ENCODE results near the gene PACRG.
"Not testable (repeated sequence)": the region's sequence is repeated elsewhere in the genome, so short reads cannot be mapped to it uniquely, and the experiment has no call there.

Gene PACRG

DNA sequence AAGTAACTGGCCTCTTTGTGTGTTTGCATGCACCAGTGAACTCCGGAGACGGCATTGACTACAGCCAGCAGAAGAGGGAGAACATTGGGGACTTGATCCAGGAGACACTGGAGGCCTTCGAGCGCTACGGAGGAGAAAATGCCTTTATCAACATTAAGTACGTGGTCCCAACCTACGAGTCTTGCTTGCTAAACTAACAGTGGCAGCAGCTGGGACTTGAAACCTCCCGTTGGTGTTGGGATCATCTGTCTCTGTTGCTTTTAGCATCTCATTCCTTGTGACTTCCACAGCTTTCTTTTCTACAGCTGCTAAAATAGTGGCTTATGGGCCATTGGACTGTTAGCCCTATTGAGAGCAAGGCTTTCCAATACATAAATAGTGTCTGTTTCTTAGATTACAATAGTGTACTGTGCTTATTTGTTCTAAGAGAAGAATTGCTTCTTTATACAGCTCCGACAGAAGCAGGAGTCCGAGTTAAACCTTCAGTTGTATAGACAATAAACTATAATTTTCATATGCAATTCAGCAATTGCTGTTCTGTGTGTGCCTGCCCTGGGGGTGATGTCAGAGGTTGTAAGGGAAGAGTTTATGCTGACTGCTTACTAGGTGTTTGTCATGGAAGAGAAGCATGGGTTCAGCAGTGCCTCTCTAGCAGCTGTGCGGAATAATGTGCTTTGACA lies 587.2 kb downstream of the PACRG start:
- no peak for DNase-seq (ENCODE audit: low spot score)

DNA sequence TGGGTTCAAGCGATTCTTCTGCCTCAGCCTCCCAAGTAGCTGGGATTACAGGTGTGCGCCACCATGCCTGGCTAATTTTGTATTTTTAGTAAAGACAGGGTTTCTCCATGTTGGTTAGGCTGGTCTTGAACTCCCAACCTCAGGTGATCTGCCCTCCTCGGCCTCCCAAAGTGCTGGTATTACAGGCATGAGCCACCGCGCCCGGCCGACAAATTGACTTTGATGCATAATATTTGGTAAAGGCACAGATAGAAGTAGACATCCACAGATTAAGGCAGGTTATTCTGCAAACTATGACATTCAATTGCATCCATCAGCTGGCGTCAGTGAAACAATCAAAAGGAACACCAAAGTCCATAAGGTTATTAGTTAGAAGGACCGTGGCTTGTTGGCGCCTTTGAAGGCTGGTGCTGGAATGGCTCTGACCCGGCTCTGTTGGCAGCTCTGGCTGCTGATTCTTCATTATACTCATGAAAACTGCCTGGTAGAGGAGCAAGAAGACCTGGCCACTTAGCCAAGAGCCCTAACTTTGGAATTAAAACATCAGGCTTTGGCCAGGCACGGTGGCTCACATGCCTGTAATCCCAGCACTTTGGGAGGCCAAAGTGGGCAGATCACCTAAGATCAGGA lies 589.2 kb downstream of the PACRG start:
- not testable (repeated sequence) for DNase-seq (ENCODE audit: low spot score)

DNA sequence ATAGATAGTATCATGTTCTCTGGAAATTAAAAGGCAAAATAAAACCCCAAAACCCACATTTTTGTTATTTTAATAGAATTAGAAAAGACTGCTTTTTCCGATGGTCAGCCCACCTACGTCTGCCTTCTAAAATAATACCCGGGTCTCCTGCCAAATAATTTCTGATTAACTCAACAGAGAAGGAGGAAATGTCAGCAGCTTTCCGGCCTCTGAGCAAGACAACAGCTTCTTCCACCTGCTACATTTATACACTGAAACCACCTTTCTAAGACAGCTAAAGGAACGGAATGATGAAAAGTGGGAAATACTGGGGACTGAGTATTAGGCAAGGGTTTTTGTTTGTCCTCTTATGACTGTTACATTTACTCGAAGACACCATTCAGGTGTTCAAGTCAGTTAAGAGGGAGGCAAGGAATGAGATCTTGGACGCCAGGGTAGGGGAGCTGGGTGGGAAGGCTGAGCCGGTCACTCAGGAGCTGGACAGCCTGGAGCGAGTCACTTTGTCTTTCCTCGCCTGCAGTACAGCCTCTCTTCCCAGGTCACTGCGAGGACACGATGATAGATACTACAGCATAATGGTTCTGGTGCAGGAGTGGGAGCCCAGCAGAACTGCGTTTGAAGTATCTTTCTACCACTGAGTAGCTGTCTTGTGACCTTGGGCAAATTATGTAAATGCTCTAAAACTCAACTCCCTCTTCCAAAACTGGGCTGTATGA lies 590.5 kb downstream of the PACRG start:
- no peak for DNase-seq (ENCODE audit: low spot score)

DNA sequence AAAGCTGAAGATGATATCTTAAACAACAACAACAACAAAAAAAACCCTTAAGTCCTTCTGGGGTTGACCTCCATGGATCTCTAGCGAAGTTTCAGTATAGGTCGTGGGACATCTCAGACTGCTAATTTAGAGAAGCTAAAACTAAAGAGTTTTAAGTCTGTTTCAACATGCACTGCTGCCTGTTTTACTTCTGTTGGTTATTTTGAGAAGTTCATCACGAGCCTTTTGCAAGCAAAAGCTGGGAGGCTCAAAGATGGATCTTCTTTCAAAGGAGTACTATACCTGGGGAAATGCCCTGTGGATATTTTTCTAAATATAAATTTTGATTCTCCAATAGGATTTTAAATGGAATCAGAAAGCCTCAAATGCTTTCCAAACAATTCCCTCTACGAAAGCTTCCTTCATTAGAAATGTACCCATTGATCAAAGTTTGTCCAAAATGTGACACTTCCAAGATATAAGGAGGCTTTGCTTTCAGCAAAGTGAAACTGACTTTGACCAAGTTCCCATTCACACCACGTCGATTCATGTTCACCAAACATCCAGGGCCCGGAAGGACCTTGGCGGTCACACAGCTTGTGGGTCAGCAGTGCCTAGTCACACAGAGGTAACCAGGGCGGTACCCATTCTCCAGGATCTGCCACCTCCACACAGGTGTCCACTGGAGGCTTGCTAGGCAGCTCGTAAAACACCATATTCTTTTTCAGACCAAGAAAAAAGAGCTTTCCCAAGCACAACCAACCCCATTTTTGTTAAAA lies 592.0 kb downstream of the PACRG start:
- DNase-seq (ENCODE audit: low spot score), result no peak

DNA sequence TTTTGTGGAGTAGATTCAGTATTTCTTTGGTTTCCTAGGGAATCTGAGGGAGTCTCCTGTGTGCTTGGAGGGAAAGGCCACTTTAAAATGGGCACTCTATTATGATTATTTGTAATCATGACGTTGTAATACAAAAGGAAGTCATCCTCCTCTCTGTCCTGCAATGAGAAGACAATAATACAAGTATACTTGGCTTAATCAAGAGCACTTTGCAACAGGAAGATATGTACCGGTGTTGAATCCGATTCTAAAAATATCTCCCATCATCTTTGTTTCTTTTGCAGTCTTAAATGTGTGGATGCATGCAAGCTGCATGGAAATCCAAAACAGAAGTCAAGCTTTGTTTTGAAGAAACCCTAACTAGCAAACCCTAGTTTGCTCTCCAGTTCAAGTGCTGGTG lies 592.6 kb downstream of the PACRG start:
- DNase-seq (ENCODE audit: low spot score), result no peak

DNA sequence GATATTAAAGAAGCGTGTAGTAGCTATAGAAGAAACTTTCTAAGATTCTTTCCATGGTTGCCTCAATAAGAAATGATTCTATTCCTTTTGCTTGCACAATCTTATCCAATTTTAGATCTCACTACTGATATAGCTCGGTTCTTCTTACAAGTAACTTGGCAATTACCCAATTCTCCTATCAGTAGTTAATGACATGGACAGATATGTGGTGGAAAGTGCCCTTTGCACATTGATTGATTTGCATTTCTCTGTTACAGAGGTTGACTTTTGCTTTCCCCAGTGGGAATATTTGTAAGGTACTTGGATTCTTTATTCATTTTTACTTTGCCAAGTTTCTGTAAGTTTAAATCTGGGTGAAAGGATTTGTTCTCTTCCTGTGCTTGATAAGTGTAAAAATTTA lies 593.0 kb downstream of the PACRG start:
- DNase-seq (ENCODE audit: low spot score), result no peak

DNA sequence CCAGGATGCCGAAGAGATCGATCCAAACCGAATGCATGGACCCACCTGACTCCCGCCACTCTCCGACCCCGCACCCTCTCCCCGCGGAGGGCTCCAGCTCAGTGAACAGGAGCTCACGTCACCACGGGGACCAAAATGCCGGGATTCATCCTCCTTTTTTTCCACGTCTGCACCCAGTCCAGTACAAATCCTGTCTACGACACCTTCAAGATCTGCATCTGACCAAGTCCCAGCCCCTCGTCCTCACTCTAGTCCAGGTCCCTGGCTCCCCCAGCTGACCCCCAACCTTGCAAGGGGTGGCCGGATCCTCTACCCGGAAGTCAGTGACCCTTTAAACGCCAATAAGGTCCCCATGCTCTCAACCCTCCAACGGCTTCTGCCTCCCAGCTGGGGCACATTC lies 593.9 kb downstream of the PACRG start:
- DNase-seq (ENCODE audit: low spot score), result no peak

DNA sequence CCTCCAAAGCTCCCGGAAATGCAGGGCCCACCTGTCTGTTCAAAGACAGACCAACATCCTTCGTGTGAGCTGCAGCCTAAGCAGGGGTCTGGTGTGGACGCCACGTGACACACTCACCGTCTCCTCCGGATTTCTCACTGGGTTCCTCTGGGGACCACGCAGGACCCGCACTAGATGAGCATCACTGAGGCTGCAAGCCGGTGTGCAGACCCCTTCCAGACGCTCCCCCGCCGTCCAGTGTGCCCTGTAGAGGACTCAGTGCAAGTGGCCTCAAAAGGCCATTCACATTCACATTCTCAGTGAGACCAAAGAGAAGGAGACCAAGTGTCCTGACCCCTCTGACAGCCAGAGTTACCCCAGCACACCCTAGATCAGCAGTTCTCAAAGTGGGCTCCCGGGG lies 595.5 kb downstream of the PACRG start:
- no peak for DNase-seq (ENCODE audit: low spot score)

DNA sequence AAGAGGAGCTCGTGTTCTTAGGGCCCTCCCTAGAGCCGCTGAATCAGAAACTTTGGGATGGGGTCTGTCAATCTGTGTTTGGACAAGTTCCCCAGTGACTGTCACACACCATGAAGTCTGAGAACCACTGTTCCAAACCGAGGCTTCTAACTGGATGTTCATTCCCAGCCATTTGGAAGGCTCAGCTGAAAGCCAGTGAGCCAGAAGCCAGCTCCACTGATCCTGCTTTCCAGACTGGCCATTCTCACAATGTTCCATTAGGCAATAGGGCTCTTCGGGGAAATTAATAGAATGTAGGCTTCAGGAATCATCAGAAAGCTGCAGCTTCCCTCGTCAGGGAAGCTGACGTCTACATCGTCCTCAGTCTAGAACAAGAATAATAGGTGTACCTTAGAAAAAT lies 595.9 kb downstream of the PACRG start:
- no peak for DNase-seq (ENCODE audit: low spot score)

DNA sequence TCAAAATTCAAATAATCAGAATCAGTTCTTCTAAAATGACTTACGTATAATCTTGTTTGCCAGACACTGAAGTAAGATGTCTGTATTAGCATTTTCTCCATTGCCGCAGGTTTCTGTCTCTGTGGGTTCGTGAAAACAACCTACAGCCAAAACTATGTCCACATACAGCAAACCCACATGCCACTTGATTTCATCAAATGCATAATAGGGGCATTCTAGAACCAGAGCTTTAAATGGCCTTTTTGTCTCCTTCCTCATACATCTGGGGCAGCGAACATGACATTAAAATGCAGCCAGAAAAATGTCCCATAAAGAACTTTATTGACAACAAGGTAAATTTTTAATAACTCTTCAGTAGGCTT lies 596.5 kb downstream of the PACRG start:
- DNase-seq (ENCODE audit: low spot score), result no peak

DNA sequence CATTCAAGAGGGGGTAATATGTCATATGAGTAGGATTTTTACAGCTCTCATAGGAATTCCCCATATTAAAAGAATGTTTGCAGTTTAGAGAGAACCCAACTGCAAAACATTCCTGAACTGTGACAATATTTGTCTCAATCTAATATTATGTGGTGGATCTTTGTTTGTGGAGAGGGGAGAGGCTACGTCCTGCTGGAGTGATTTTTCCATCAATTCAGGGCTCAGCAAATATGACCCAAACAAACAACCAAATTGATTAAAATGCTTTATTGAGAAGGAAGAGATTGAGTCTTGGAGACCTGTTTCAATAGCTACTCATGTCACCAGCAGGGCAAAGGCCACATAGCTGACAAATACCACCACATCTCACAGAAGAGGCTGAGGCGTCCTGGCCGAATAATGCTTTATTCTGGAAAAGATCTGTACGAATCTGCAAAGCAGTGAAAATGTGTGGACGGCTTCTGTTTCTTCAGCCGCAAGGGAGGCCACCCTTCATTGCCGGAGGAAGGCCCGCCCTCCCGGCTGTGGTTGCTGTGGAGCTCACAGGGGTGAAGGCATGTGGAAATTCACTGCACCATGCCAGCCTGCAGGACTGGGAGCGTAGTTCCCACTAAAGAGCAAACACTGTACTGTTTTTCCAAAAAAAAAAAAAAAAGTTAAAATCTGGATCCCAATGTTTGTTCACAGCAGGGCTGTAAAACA lies 597.1 kb downstream of the PACRG start:
- no peak for DNase-seq (ENCODE audit: low spot score)

DNA sequence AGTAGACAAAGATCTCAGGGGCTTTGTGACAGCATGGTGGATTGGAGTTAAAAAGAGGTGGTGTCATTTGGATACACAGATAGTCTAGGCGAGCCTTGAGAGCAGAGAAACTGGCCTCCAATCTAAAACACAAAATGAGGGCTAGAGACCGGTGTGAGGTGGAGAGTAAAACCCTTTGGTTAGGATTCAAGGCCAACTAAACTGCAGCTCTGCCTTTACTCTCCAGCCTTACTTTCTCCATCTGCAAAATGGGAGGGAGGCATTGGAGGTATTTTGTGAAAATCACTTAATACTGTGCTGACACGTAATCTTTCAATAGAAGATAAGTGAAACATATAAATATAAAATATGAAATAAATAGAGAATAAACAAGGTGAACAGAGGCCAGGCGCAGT lies 597.6 kb downstream of the PACRG start:
- no peak for DNase-seq (ENCODE audit: low spot score)

DNA sequence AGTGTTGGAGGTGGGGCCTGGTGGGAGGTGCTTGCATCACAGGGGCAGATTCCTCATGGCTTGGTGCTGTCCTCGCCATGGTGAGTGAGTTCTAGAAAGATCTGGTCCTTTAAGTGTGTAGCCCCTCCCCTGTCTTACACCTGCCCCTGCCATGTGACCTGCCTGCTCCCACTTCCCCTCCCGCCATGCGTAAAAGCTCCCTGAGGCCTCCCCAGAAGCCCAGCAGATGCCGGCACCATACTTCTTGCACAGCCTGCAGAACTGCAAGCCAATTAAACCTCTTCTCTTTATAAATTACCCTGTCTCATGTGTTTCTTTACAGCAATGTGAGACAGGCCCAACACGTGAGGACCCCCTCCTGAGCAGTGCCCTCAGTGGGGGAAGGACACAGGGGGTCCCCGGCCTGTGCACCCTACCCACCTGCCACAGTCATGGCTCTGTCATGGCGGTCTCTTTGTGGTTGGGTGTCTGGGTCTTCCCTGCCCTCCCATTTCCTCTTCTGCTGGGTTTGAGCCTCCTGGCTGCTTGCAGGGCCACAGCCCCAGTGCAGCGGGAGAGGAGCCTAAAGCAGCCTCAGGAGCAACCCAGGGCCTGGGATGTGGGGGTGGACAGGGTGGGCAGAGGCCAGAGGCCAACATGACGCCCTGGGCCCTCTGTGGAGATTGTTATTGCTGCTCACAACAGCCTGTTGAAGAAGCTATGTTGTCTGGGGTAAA lies 599.5 kb downstream of the PACRG start:
- no peak for DNase-seq (ENCODE audit: low spot score)

DNA sequence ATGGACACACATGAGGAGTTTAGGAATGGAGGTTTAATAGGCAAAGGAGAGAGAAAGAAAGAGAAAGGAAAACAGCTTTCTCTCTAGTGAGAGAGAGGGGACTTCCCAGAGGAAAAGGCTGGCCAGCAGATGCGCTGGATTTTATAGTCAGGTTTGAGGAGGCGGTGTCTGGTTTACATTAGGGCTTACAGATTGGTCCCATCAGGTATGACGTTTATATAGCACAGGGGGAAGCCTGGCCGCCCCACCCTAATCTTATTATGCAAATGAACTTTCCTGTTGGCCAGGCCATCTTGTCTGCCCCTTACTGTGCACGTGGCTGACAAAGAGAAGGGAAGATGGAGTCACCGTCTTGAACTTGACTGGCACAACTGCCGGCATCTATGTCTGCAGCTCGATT lies 600.1 kb downstream of the PACRG start:
- DNase-seq (ENCODE audit: low spot score), result no peak

DNA sequence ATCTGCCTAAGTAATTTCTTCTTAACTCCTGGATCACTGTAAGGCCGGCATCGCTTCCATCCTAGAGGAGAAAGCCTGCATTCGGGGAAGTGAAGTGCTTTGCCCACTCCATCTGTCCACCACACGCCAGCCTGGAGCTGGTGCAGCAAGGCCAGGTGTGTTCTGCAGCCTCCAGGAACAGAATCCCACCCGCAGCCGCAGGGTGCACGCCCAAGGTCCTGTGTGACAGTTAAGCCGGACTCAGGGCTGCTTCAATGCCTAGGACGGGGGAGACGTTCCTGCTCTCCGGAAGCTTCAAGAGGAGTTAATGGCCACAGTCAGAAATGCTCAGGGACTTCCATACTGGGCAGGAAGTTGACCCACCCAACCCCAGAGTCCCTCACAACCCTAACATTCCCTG lies 600.6 kb downstream of the PACRG start:
- DNase-seq (ENCODE audit: low spot score), result no peak

DNA sequence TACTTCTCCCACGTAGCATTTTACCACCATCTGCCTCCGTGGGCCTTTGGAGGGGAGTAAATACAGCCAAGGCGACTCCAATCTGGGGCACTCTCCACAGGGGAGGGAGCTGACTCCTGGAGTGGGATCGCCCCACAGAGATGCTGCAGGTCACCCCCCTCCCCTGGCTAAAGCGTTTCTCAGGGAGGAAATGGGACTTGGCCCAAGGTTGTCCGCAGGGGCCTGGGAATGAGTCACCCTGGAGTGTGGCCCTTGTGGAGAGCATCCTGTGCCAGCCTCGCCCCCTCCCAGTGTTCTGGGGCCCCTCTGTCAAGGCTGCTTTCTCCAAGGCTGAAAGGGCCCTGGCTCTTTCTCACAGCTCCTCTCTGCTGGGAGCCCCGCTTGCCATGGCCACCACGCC lies 602.2 kb downstream of the PACRG start:
- no peak for DNase-seq (ENCODE audit: low spot score)

DNA sequence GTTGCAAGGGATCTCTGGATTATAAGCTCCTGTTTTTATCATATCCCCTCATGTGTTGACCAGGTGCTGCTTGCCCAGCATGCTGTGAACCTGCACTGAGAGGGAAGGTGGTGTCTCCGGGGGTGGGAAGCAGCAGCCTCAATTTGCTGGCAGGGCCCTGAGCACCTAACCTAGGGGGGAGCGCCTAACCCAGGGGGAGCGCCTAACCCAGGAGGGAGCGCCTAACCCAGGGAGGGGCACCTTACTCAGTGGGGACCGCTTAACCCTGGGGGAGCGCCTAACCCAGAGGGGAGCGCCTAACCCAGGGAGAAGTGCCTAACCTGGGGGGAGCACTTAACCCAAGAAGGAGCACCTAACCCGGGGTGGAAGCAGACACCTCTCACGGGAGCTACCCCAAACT lies 603.5 kb downstream of the PACRG start:
- no peak for DNase-seq (ENCODE audit: low spot score)

DNA sequence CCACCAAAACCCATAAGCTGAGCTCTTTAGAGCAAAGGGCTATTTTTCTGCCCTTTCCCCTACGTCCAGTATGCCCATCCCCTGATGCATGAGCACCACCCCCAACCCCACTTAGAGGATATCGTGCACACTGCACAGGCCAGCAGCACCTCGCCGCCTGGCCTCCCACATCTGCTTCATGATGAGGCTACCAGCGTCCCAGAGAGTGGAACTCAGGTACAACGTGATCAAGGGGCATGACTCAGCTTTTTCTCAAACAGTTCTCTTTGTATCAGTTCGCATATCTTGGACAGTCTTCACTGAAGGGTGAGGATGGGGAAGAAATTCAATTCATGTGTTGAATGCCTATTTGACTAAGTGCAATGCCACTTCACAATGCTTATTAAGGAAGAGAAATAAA lies 604.8 kb downstream of the PACRG start:
- DNase-seq (ENCODE audit: low spot score), result no peak

DNA sequence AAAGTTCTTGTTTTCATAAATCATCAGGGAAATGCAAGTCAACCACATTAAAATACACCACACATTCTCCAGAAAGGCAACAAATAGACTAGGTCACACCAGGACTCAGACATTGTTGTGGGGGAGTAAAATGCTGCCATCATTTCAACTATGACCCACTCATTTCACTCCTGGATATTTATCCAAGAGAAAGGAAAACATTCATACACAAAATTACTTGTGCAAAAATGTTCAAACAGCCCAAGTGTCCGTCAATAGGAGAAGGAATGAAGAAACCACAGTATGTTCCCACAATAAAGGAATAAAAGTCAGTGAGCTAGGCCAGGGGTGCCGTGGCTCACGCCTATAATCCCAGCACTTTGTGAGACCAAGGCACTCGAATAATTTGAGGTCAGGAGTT lies 605.3 kb downstream of the PACRG start:
- no peak for DNase-seq (ENCODE audit: low spot score)

DNA sequence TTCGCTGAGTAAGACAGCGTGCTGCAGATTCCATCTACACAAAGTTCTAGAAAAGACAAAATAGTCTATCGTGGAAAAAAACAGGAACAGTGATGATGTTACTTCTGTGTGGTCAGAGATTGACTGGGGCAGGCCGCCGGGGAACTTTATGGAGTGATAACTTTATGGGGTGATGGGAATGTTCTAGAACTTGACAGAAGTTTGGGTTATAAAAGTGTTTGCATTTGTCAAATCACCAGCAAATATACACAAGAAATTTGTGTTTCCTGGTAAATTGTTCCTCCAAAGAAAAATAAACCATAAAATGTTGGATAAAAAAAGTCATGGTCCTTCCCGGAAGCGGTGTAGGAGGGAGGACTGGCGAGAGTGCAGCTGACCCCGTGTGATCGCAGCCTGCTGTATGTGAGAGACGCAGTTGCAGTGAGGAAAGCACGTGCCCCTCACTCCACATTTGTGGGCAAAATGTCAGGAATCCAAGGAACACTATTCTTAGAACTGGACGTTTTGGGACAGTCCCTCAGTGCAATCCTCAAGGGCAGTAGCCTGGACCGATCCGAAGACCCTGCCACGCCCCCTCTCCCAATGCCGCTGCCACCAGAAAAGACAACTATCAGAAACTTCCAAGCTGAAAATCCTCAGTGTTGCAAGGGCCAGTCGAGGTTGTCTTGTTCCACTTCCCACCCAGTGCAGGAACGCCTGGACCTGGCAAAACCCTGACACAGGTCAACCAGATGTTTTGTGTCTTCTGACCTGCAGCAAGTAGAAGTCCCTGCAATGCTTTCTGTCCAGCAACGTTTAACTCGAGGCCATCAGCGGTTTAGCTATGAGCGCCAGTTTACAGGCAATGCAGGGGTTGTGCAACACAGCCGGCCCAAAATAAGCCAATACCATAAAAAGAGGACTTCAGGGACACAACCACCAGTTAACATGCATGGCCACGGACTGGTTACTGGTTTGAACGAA lies 606.2 kb downstream of the PACRG start:
- DNase-seq (ENCODE audit: low spot score), result no peak

Data from ecto neural progenitor cell (in vitro differentiated cells).